ENCODE measurements around the gene PROSER3.
"Not testable (repeated sequence)": the region's sequence is repeated elsewhere in the genome, so short reads cannot be mapped to it uniquely, and the experiment has no call there.

PROSER3 gene

DNA sequence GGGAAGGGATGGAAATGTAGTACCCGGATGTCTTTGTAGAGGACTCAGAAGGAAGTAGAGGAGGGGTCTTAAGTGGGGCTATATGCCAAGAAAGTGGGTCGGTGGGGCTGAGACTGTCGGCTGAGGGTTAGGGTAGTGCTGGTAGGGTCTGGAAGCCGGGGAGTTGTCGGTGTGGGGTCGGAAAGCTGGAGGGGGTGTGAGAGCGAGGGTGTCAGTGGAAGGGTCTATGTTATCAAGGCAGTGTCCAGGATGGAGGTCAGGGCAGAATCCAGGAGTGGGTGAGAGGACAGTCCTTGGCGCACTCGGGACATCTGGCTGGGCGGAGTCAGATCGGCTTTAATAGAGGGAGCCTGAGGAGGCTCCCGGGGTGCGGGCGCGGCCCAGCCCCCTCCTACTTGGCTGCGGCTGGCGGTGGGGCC, 2.8 kb upstream of the PROSER3 start:
- DNase-seq (ENCODE audit: low spot score) = no peak

GRCh38 chr19:35755550-35756376, 2.2 kb upstream of the PROSER3 start:
- no peak for DNase-seq (ENCODE audit: low spot score)

DNA sequence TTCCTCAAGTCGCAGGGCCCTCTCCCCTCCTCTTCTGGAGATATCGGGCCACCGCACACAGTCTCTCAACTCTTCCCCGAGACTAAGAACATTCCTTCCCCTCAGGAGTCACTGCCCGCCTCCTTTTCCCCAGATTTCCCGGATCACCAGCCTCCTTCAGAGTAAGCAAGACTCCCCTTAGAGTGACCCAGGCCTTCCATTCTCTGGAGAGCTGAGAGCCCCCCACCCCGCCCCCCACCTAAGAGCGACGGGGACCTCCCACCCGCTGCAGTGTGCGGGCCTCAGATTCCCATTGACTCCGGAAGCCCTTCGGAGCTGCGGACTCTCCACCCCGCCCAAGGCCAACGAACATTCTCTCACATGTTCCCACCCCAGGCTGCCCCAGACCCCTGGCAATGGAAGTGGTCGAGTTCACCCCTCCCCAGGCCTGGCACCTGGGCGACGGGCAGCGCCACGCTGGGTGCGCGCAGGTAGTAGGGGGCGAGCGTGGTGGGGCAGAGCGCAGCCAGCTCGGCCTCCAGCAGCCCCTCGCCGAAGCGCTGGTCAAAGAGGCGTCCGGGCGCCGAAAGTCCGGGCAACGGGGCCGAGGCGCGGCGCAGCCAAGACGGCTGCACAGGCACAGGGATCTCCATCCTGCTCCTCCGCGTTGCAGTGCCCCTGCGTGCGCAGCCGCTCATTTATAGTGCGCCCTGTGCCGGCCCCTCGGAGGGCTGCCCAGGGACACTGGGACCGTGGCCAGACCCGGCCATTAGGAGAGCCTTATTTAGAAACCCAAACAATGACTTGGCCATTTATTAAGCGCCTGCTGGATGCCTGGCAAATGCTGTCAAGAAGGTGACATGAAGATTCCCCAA, 1.4 kb upstream of the PROSER3 start, which contains the start of gene HSPB6:
TSS of gene HSPB6 (minus strand) at position 653 of the 854 bp plus-strand sequence. CDS start at position 632, 21 bp downstream.
- DNase-seq (ENCODE audit: low spot score) = no peak

DNA sequence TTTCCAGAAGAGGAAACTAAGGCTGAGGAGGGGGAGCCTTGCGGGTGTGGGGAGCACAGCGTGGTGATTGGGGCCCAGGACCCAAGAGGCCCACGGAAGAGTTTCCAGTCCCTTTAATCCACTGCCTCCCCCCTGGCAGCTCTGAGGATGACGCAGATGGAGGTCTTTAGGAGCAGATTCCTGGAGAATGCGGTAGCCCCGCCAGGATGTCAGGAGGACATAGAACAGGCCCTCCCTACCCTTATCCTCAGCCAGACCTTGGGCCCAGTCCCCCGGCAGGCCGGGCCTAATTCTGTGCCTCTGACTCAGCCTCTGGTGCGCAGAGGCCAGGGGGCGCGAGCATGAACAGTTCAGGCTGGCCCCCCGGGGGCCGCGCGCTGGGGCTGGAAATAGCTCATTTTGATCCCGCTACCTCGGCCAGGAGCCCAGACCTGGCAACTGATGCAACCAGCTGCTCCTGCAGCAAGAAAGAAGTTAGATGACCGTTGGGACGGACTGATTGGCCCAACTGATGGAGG, 686 bp upstream of the PROSER3 start:
- DNase-seq (ENCODE audit: low spot score) = peak; percentile 67

GRCh38 chr19:35759697-35760096, 1.7 kb downstream of the PROSER3 start:
- no peak for DNase-seq (ENCODE audit: low spot score)

DNA sequence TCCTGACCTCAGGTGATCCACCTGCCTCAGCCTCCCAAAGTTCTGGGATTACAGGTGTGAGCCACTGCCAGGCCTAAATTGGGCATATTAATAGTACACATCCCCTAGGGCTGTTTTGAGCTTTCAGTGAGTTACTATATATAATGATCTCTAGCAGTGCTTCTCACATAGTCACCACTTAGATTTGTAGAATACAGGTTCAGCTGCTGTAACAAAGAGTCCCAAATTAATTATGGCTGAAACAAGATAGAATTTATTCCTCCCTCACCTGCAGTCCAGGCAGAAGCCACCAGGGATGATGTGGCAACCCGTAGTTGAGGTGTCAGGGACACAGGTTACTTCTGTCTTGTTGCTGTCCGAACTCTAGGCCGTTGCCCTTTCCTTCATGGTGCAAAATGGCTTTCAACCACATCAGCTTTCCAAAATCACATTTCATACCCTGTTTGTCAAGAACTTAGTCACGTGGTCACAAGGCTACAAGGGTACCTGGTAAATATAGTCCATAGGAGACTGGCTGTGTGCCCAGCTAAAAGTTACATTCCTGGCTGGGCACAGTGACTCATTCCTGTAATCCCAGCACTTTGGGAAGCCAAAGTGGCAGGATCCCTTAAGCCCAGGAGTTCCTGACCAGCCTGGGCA, 2.9 kb downstream of the PROSER3 start:
- DNase-seq (ENCODE audit: low spot score) = peak; percentile 61

- no peak for DNase-seq (ENCODE audit: low spot score)
Measured at GRCh38 chr19:35764432-35765315, 6.7 kb downstream of the PROSER3 start.

DNA sequence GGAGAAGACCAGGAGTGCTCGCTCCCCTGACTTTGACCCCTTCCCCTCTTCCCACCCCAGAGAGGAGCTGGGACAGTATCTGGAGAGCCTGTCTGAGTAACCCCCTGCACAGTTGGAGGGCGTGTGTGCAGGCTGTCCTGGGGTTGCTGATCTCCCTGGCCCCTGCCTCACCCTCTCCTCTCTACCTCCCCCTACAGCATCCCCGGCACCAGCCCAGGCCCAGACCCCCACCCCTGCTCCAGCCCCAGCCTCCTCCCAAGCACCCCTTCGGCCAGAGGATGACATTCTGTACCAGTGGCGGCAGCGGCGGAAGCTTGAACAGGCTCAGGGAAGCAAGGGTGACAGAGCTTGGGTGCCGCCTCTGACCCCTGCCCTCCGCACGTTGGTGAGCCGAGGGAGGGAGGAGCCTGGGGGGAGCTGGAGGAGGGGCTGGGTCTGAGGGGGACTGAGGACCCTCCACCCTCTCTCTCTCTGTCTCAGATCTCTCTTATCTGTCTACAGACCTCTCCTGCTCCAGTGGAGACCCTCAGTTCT, 8.7 kb downstream of the PROSER3 start:
- no peak for DNase-seq (ENCODE audit: low spot score)

DNA sequence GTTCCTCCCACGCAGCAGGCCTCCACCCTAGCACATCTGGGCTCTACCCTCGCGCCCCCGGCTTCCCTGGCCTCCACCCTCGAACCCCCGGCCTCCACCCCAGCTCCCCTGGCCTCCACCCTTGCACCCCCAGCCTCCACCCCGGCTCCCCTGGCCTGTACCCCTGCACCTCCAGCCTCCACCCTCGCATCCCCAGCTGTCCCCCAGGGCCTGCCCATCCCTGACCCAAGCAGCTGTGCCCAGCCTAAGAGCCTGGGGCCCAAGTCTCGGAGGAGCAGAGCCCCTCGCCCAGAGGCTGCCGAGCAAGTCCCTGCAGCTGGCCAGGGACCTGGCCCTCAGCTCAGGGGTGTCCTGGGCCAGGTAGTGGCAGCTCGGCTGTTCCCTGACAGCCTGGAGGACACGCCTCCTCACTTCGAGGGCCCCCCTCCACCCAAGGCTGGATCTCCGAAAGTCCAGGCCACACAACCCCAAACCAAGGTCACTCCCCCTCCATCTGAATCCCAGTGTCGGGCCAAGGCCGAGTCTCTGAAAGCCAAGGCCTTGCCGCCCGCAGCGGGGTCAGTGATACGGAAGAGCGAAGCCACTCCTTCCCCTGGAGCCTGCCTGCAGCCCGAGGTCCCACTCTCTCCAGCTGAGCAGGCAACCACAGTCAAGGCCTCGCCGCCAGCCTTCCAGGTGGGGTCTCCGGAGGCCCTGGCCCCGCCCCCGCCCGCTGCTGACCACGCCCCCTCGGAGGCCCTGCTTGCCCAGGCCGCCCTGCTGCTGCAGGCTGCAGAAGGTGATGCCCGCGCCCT, 9.5 kb downstream of the PROSER3 start:
- DNase-seq (ENCODE audit: low spot score) = peak; percentile 76

DNA sequence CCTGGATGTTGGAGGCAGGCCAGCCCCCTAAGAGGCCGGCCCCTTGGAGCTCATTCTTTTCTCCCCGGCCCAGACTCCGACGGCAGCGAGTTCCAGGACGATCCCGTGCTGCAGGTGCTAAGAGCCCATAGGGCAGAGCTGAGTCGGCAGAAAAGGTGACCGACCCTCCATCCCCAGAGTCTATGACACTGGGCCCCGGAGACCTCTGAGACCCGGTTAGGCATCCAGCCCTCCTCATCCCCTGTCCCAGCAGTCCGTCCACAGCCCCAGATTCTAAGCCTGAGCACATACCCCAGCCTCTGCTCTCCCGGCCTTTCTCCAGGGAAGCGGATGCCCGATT, 10.1 kb downstream of the PROSER3 start:
- DNase-seq (ENCODE audit: low spot score) = no peak

- DNase-seq (ENCODE audit: low spot score) = not testable (repeated sequence)
Measured at GRCh38 chr19:35772362-35772761, 14.4 kb downstream of the PROSER3 start.

DNA sequence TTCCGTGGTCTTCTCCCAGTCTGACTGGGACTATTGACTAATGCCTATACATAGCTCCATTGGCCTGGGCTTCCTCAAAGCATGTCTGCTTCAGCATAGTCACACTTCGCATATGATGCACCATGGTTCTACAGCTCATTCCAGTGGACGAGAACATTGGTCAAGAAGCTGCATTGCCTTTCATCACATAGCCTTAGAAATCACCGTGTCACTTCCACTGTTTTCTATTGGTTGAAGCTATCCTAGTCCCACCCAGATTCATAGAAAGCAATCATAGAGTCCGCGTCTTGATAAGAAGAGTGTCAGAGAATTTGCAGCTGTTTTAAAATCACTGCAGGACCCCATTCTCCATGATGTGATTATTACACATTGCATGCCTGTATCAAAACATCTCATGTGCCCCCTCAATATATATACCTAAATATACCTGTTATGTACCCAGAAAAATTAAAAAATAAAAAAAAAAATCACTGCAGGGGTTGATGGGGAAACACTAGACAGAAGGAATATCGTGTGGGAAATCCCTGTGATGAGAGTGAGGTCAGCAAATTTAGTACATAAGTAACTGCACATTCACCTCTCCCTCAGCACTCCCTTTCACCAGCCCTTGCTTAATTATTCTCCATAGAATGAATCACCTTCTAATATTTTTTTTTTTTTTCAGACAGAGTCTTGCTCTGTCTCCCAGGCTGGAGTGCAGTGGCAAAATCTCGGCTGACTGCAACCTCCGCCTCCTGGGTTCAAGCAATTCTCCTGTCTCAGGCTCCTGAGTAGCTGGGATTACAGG, 15.2 kb downstream of the PROSER3 start:
- peak; percentile 89 for DNase-seq (ENCODE audit: low spot score)

GRCh38 chr19:35774274-35775045, 16.5 kb downstream of the PROSER3 start:
- no peak for DNase-seq (ENCODE audit: low spot score)

GRCh38 chr19:35775046-35775297, 17.0 kb downstream of the PROSER3 start:
- no peak for DNase-seq (ENCODE audit: low spot score)

DNA sequence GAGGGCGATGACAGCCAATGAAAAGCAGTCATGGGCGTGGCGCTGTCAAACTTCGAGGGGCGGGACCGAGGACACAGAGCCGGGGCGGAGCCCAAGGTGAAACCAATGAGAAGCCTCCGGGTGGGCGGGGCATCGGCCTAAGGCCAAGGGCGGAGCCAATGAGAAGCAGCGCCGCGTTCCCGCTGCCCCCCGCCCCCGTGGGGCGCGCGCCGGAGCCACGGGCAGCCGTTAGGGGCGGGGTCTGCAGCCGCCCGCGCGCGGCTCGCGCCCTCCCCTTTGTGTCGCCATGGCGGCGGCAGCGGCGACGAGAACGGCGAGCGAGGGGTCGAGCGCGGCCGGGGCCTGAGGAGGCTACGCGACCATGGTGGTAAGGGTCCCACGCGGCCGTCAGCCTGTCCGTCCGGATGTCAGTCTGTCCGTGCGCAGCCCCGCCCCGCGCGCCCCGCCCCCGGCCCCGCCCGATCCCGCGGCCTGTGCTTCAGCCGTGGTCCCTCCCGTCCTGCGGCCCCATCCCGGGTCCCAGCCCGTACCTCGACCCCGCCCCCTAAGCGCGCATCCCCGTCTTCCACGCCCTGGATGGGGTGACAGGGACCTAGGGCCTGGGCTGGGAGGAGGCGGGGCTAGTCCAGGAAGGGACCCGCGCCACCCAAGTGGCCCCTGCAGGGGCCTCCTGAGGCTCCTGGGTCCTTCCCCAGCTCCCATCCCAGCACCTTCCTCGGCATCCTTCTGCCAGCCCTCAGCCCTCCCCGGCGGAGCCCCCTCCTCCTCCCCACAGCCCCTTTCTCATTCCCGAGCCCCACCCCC, 17.5 kb downstream of the PROSER3 start, which contains the start of gene ARHGAP33:
TSS of gene ARHGAP33 (plus strand) at position 267 of the 804 bp plus-strand sequence. CDS start at position 362, 95 bp downstream.
- peak; percentile 96 for DNase-seq (ENCODE audit: low spot score)

DNA sequence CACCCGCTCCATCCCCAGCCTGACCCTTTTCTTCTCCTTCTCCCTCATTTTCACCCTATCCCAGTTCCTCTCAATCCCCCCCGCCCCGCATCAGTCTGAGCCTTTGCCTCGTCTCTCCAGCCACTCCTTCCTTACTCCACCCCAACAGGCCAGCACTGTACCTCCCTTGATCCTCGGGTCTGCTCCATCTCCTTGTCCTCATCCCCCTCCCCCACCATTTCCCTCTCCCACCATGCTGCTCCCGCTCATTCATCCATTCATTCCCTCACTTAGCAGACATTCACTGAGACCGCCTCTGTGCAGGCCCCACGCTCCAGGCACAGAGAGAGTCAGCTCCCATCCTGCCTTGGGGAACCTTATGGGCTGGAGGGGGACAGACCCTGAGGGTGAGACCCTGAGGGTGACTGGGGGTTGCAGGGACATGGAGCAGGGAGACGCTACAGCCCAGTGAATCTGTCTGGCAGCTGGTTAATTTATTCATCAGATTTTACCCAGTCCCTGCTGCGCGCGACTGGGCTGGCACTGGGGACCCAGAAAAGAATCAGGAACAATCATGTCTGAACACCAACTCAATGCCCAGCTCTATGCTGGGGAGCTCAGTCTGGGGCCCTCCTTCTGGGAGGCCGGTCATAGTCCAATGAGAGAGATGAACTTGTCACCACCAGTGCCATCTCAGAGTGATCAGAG, 18.3 kb downstream of the PROSER3 start:
- no peak for DNase-seq (ENCODE audit: low spot score)

All from kidney tubule cell (primary cell).